ENCODE data around the gene COPS8.

GRCh38 chr2:237101118-237101979, 15.7 kb downstream of the COPS8 start:
- TF ChIP-seq CTCF (IDR thresholded peaks at IDR 0.05) (no peak), EP300 (IDR thresholded peaks at IDR 0.05) (no peak), POLR2AphosphoS5 (IDR thresholded peaks at IDR 0.05) (no peak), POLR2A (IDR thresholded peaks at IDR 0.05) (no peak)

Data from sigmoid colon (tissue), 4 donors.